Stimulated activated CD8-positive, alpha-beta memory T cell treated with anti-CD3 and anti-CD28 coated beads, Interleukin-7, amount 100 ng/mL, for 4 hours (primary cell): ENCODE data around the gene RASIP1.

Source experiments
- DNase-seq, 2 donors: peaks; one replicate each; pipeline ENCODE4 v3.0.0-alpha.2; 2020; ENCODE audit warnings: low read depth in 2 of 2

Gene RASIP1

DNA sequence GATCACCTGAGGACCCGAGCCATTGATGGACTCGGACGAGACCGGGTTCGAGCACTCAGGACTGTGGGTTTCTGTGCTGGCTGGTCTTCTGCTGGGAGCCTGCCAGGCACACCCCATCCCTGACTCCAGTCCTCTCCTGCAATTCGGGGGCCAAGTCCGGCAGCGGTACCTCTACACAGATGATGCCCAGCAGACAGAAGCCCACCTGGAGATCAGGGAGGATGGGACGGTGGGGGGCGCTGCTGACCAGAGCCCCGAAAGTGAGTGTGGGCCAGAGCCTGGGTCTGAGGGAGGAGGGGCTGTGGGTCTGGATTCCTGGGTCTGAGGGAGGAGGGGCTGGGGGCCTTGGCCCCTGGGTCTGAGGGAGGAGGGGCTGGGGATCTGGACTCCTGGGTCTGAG lies 15.8 kb upstream of the RASIP1 start:
- no peak for DNase-seq

GRCh38 chr19:48755787-48756186 lies 15.4 kb upstream of the RASIP1 start:
- no peak for DNase-seq

- DNase-seq: no peak
Measured at GRCh38 chr19:48755084-48755641, 14.8 kb upstream of the RASIP1 start, which contains the start of gene FGF21. Gene FGF21, plus strand, starts transcription at chr19:48755524. Its CDS starts 713 bp downstream, at chr19:48756237.

GRCh38 chr19:48752496-48753365 lies 12.3 kb upstream of the RASIP1 start, which contains the start of gene FUT1:
Gene FUT1, minus strand, starts transcription at chr19:48752641. Its CDS starts 1,360 bp downstream, at chr19:48751281.
- DNase-seq: no peak

- no peak for DNase-seq
Measured at GRCh38 chr19:48751845-48752495, 11.6 kb upstream of the RASIP1 start.

- no peak for DNase-seq
Measured at GRCh38 chr19:48750771-48751504, 10.5 kb upstream of the RASIP1 start.

DNA sequence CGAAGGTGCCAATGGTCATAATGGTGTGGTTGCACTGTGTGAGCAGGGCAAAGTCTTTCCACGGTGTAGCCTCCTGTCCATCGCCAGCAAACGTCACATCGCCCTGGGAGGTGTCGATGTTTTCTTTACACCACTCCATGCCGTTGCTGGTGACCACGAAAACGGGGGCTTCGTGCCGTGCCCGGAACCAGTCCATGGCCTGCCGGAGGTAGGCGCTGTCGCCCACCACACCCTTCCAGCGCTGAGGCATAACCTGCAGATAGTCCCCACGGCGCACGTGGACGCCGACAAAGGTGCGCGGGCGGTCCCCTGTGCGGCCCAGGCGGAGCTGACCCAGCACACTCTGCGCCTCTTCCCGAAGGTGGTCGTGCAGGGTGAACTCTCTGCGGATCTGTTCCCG lies 9.9 kb upstream of the RASIP1 start:
- DNase-seq: no peak

- DNase-seq: no peak
Measured at GRCh38 chr19:48749571-48750198, 9.3 kb upstream of the RASIP1 start.

GRCh38 chr19:48746738-48747575 lies 6.5 kb upstream of the RASIP1 start, which contains the start of gene IZUMO1:
Gene IZUMO1, minus strand, starts transcription at chr19:48746909. Its CDS starts 1,050 bp downstream, at chr19:48745859.
- DNase-seq: peak in 1 of 2 donors; percentile 29

DNA sequence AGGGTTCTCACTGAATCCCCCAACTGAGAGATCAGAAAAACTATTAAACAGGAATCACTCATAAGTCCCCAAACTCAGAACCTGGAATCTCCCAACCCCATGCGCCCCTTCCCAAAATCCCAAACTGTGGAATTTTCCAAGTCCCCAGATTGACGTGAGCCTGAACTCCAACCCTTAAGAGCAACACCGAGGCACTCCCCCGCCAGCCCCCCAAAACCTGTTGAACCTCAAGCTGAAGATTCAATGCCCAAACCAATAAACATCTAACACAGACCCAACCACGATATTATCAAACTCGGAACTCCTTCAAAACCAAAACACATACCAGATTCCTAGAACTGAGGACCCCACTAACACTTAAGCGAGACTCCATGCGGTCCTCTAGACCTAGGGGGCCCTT lies 5.7 kb upstream of the RASIP1 start:
- DNase-seq: no peak

DNA sequence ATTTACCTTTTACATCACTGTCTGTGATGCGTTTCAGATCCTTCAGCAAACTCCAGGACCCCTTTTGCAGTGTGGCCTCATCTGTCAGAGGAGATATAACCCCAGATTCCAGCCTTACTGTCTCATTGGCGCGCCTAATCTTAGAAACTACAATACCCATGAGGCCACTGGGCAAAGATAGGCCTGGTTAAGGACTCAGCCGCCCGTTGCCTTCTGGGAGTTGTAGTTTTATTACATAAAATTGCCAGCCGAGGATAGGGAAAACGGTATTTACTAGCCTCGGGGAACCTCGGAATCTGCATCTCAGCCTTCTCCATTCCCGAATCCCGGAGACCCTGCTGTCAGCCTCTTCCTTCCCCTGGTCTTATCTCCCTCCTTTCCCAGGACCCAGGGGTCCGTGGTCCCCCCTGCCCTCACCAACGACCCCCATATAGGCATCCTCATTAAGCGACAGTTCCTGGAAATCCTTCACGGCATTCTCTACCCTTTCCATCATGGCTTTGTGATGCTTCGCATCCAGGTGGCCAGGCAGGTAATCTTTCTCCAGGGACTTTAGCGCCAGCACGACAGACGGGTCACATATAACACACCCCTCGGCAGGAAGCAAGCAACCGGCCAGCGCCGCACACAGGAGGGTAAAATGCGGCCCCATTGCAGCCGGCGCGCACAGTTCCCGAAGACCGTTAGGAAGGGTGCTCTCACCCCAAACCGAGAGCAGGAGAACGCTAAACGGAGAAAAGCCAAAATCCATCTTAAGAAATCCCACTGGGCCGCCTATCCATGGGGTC lies 5.0 kb upstream of the RASIP1 start:
- peak in 1 of 2 donors; percentile 27 for DNase-seq

GRCh38 chr19:48742096-48742495 lies 1.7 kb upstream of the RASIP1 start:
- DNase-seq: no peak

GRCh38 chr19:48741129-48741999 lies 954 bp upstream of the RASIP1 start:
- no peak for DNase-seq

DNA sequence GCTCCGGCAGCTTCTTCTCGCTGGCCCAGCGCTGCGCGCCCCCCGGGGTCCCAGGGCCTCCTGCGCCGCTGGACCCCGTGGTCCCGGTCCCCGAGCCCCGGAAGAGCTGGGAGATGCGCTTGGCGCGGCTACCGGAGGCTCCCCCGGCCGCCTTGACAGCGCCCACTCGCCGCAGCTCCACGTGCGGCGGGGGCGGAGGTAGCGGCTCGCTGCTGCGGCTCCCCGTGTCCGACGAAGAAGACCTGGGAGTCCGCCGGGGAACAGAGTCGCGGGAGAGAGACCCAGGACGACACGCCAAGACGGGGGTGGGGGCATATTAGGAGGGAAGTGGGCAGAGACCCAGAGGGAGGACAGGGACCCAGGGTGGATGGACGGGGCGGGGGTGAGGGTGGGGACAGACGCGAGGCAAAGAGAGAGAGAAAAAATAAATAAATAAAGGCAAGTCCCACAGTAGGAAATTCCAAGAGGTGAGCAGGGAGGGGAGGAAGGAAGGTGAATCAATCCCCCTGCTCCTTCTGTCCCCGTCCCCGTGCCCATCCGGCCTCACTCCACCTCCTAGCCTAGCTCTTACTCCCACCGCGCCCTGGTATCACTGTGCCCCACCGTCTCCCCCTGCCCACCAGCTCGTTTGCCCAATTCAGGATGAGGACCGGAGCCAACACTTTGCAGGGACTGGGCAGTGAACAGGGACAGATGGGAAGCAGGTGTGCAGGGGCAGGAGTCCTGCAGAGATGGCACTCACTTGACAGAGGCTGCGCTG lies 826 bp downstream of the RASIP1 start:
- no peak for DNase-seq

DNA sequence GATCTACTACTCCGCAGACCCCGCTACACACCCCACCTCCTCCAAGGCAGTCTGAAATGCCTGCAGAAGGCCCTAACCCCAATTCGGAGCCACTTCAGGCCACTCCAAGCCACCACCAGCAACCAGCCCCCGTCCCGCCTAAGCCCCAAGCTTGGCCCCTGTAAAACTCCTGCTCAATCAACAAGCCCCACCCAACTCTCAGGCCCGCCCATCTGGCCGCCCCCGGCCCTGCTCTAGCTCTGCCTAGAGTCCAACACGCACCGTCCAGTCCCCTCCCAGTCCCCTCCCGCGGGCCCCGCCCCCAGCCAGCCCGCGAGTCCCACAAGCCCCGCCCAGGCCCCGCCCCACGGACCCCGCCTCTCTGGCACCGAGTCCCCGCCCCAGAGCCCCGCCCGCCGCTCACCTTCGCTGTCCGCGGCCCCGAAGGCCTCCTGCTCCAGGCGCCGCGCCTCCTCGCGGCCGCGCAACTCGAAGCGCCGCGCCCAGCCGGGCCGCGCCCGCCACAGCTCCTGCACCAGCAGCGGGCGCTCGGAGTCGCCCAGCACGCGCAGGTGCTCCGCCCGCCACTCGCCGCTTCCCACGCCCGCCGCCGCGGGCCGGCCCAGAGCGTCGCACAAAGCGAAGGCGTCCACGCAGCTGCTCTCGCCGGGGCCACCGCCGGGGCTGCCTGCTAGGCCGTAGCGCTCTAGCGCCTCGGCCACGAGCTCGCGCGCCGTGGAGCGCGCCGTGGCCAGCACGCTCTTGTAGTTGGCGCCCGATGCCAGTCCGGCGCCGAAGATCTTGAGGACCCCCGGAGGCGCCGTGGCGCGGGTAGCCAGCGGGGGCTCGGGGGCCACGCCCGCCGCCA lies 1.6 kb downstream of the RASIP1 start:
- peak; percentile 73 to 86 for DNase-seq

DNA sequence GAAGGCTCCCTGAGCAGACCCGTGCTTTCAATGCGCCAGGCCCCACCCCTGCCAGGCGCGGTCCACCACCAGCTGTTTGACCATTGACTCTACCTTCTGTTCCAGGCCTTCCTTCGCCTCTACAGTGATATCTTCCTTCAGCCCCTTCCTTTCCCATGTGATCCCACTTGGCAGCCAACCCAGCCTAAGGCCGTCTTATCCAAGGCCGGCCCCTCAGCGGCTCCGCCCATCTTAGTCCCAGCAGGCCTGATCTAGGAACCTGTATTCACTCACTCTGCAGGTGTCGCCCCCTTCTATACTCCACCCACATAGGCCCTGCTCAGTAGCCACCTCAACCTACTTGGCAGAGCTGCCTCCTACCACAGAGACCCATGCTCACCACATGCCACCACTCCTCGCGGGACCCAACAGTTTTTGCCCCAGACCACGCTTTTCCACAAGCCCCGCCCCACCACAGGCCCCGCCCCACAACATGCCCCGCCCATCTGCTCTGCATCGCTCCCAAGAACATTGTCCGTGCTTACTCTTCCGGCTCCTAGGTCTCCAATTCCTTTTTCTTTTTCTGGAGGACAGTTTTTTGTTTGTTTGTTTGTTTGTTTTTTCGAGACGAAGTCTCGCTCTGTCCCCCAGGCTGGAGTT lies 2.9 kb downstream of the RASIP1 start:
- no peak for DNase-seq
